ENCODE data around the gene SLIT2.

- no peak for TF ChIP-seq CTCF (conservative IDR thresholded peaks at IDR 0.05; ENCODE audit: low read length)
- no peak for TF ChIP-seq EZH2phosphoT487 (IDR thresholded peaks at IDR 0.05; ENCODE audit: borderline replicate concordance)
Observed at GRCh38 chr4:20268028-20268427, 16.3 kb downstream of the SLIT2 start.

Data from Loucy (cell line).